Gastrocnemius medialis (tissue), 4 donors: ENCODE results near the gene VAMP1. TPM values are rescaled to one million over a fixed set of nuclear protein-coding genes. Genes with fewer than 3 reads are reported as not detected.

ENCODE experiments used
- ATAC-seq, 2 donors: fragments of 150-250 bp; one replicate each; pipeline ENCODE4 v1.9.1; 2016
- DNase-seq, 2 donors: peaks; one replicate each; pipeline ENCODE4 v3.0.0-alpha.2; 2019
- H3K27ac ChIP-seq, 4 donors: fragments of 200-600 bp; sonication (generic); 1 replicate in 1 of 4; 2 replicates in 3 of 4; pipeline ENCODE4 v1.5.1; 2016 to 2018; ENCODE audit warnings: mild to moderate bottlenecking in 2 of 4, moderate library complexity in 1 of 4
- H3K27me3 ChIP-seq, 3 donors: fragments of 200-600 bp; sonication (generic) in 2 of 3; 1 replicate in 1 of 3; 2 replicates in 2 of 3; pipeline versions ENCODE4 v1.5.1 to v1.6.0; 2016 to 2019; ENCODE audit warnings: mild to moderate bottlenecking in 1 of 3, moderate library complexity in 1 of 3
- H3K36me3 ChIP-seq, 2 donors: fragments of 200-600 bp; sonication (generic) in 1 of 2; one replicate each; pipeline ENCODE4 v1.5.1; 2017 to 2018
- H3K4me1 ChIP-seq, 2 donors: fragments of 200-600 bp; sonication (generic) in 1 of 2; one replicate each; pipeline ENCODE4 v1.5.1; 2016 to 2017; ENCODE audit warnings: mild to moderate bottlenecking in 2 of 2
- H3K4me3 ChIP-seq, 4 donors: fragments of 200-600 bp; sonication (generic) in 3 of 4; 1 replicate in 1 of 4; 2 replicates in 3 of 4; pipeline ENCODE4 v1.5.1; 2016 to 2019; ENCODE audit warnings: mild to moderate bottlenecking in 2 of 4
- H3K9me3 ChIP-seq, 3 donors: fragments of 200-600 bp; sonication (generic) in 2 of 3; 1 replicate in 1 of 3; 2 replicates in 2 of 3; pipeline ENCODE4 v1.5.1; 2016 to 2019
- CTCF ChIP-seq, 5 experiments: fragments of 450-650 bp in 3 of 5; fragments of 200-600 bp in 2 of 5; sonication (generic) in 2 of 5; IDR thresholded peaks in 4 of 5; conservative IDR thresholded peaks in 1 of 5; 1 replicate in 4 of 5; 2 replicates in 1 of 5; pipeline ENCODE4 v1.5.1; 2016 to 2019; ENCODE audit warnings: antibody characterized with exemption in 5 of 5, mild to moderate bottlenecking in 3 of 5, moderate library complexity in 3 of 5
- POLR2A ChIP-seq, 2 donors: fragments of 450-650 bp; IDR thresholded peaks; one replicate each; pipeline ENCODE4 v1.6.1; 2017; ENCODE audit warnings: antibody characterized with exemption in 2 of 2, mild to moderate bottlenecking in 2 of 2, moderate library complexity in 2 of 2
- in situ Hi-C, 4 donors: fragments of 200-750 bp; cut with MboI; loops; one replicate each; pipeline versions ENCODE4 v1.15.0 to v1.8.0; 2017; ENCODE audit warnings: low sequenced_read_pairs in 4 of 4
- intact Hi-C: fragments of 100-400 bp; cut with DNase I; formaldehyde crosslinking; loops from one replicate; pipeline ENCODE4 v1.15.1; 2023; ENCODE audit warnings: low total_unique reads
- total RNA-seq, 4 donors: library from RNA; depleted of rRNA; stranded (reverse); fragments of >200 nt; gene quantifications; one replicate each; pipeline versions ENCODE4 v1.1.0 to v1.2.3, GENCODE V29; 2016

VAMP1 gene
- total RNA-seq, 4 donors from 2014 or later: 1.1 to 2.0 (median 1.4) TPM

GRCh38 chr12:6462234-6462995 is 8.1 kb downstream of the VAMP1 start:
- intact Hi-C loops: no loop called here
- no peaks in the 10 kb centered on the region for H3K9me3 ChIP-seq
- TF ChIP-seq CTCF (IDR thresholded peaks at IDR 0.05 in 4 of 5, conservative IDR thresholded peaks at IDR 0.05 in 1 of 5) (no peak), POLR2A (IDR thresholded peaks at IDR 0.05) (no peak)
- H3K4me1 ChIP-seq: peaks cover 8 to 14% of the 10 kb centered on the region in 2 donors
- DNase-seq (no peak), ATAC-seq (no peak)
- in situ Hi-C loops: loop anchor here (5.0 to 25.0 kb wide), 4 partner anchors 40 to 138 kb away; partner anchors contain the start of gene TNFRSF1A (in 1 of the 4)
- H3K36me3 ChIP-seq: peaks cover 0 to 79% of the 10 kb centered on the region in 2 donors
- H3K27me3 ChIP-seq: no peaks in the 10 kb centered on the region
- peak overlapping the region in 1 of 4 donors; percentile 70 for H3K27ac ChIP-seq
- H3K4me3 ChIP-seq: no peak overlapping the region

- peaks cover 8 to 14% of the 10 kb centered on the region in 2 donors for H3K4me1 ChIP-seq
Measured at GRCh38 chr12:6461401-6462233, 8.9 kb downstream of the VAMP1 start.

GRCh38 chr12:6460751-6461371 is 9.6 kb downstream of the VAMP1 start:
- intact Hi-C loops: no loop called here
- H3K4me3 ChIP-seq: no peak overlapping the region

More at GRCh38 chr12:6461401-6462233, 8.9 kb downstream of the VAMP1 start:
- Histone ChIP-seq H3K4me3 (no peak overlapping the region), H3K9me3 (no peaks in the 10 kb centered on the region), H3K27me3 (no peaks in the 10 kb centered on the region), H3K27ac (peak overlapping the region in 3 of 4 donors; percentile 57 to 72 (median 70)), H3K36me3 (peaks cover 0 to 86% of the 10 kb centered on the region in 2 donors)
- in situ Hi-C loops: loop anchor here (5.0 to 25.0 kb wide), 4 partner anchors 39 to 137 kb away; partner anchors contain the start of gene TNFRSF1A (in 1 of the 4)
- DNase-seq (peak in 1 of 2 donors; percentile 45), ATAC-seq (no peak)
- TF ChIP-seq CTCF (IDR thresholded peaks at IDR 0.05 in 4 of 5, conservative IDR thresholded peaks at IDR 0.05 in 1 of 5) (no peak), POLR2A (IDR thresholded peaks at IDR 0.05) (no peak)
- intact Hi-C loops: no loop called here

More at GRCh38 chr12:6460751-6461371, 9.6 kb downstream of the VAMP1 start:
- Histone ChIP-seq H3K27ac (peak overlapping the region; percentile 56 to 72 (median 64)), H3K9me3 (no peaks in the 10 kb centered on the region), H3K27me3 (no peaks in the 10 kb centered on the region), H3K36me3 (peaks cover 0 to 80% of the 10 kb centered on the region in 2 donors), H3K4me1 (peaks cover 8 to 14% of the 10 kb centered on the region in 2 donors)
- in situ Hi-C loops: loop anchor here (5.0 to 25.0 kb wide), 4 partner anchors 39 to 136 kb away; partner anchors contain the start of gene TNFRSF1A (in 1 of the 4)
- no peak for TF ChIP-seq CTCF (IDR thresholded peaks at IDR 0.05 in 4 of 5, conservative IDR thresholded peaks at IDR 0.05 in 1 of 5)
- no peak for TF ChIP-seq POLR2A (IDR thresholded peaks at IDR 0.05)
- DNase-seq: peak in 1 of 2 donors; percentile 46
- peak; percentile 90 to 91 for ATAC-seq
